COLO668 (cell line): ENCODE measurements around the gene SMG5.

Source experiments
- DNase-seq: peaks from one replicate; lab custom pipeline; 2025; ENCODE audit not compliant: unreplicated experiment; lab: John Stamatoyannopoulos, UW

Gene SMG5

DNA sequence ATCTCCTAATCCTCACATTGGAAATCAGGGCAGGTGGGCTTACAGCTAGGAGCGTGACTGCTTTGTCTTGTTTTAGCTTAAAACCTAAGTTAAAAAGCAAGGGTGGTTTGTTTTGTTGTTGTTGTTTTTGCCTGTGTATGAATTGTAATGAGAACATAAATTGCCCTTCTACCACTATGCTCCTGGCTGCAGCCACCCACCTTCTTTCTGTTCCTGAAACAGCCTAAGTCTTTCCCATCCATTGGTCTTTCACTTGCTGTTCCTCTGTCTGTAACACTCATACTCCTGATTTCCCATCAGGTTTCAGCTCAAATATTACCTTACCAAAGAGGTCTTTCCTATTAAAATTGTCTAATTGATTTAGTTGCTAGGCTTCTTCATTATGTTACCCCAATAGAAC lies 896 bp upstream of the SMG5 start:
- no peak for DNase-seq

DNA sequence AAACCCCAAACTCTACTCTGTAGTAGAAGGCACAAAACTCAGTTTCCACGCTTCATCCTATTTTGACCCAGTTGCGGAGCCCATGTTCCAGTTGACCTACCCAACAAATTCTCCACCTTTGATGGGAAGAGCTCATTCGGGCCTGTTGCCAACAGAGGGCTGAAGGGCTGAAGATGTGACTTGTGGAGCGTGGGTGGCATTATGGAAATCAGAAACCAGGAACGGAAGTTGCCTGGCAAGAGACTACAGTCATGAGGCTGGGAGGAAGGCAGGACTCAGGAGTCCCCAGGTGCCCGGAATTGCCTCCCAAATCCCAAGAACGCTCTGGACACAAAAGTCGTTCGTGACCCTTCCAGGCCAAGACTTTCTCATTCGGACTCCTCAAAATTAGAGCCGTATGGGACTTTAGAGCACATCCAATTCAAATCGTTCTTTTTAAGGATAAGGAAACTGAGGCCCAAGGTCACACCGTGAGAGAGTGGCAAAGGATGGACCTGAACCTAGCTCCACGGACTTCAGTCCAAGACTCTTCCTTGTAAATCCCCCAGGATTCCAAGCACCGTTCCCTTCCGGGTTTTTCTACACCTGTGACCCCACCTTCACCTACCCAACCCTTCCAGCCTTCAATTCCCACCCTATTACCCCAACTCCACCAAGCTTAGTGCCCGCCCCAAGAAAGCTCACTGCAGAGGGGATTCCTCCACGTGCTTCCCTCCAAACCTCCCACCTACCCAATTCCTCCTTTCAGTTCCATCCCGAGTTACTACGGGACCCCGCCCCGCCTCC lies 739 bp downstream of the SMG5 start:
- DNase-seq: peak; percentile 64

GRCh38 chr1:156281281-156281680 lies 1.3 kb downstream of the SMG5 start:
- DNase-seq: peak; percentile 12

DNA sequence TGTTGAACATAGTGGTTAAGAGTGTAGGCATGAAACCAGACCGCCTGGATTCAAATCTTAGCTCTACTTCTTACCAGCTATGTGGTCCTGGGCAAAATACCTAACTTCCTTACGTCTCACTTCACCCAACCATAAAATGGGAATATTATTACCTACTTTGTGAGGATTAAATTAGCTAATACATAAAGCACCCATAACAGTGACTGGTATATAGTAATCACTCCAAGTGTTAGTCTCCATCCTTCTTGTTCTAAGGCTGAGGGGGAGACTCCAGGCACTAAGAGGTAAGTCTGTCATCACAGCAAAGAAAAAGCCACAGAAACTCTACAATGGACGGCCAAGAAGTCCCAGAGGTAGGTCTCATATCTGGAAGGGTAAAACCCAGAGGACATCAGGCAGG lies 2.8 kb downstream of the SMG5 start:
- DNase-seq: no peak

DNA sequence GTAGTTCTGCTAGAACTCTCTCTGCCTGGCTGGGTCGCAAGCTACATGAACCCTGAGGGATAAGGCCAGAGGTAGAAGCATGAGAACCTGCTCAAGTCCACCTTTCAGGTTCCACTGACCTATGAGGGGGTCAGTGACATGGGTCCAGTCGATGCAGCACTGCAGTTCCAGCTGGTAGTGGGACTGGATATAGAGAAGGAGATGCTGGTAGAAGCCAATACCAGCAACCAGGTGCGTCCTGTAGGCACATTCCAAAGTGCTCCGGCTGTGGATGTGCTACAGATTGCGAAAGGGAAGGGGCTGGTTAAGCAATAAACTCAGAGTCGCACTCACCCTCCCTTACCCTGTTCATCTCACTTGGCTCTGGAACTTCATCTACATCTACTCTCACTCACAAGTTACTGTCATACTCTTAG lies 5.7 kb downstream of the SMG5 start:
- DNase-seq: no peak

DNA sequence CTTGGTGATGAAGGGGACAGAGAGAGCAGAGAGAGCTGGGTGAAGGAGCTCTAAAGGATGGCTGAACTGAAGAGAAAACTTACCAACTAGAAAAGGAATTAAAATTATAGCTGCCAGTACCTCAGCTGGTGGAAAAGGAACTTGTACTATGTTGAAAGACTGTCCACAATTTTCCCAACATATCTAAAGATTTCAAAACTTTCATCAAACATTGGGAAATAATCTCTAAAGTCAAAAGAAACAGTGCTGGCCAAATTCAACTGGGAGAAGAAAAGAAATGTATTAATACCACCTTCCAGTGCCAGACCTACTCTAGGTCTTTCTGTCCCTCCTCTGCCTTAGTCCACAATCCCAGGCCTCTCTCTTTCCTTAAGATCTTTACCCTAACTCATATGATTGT lies 6.1 kb downstream of the SMG5 start:
- no peak for DNase-seq

- no peak for DNase-seq
These were observed 12.3 kb downstream of the SMG5 start for GRCh38 chr1:156270314-156270713.

GRCh38 chr1:156268336-156268735 lies 14.3 kb downstream of the SMG5 start:
- no peak for DNase-seq

GRCh38 chr1:156266051-156266450 lies 16.6 kb downstream of the SMG5 start:
- no peak for DNase-seq

- DNase-seq: no peak
These were observed 19.4 kb downstream of the SMG5 start for GRCh38 chr1:156263288-156263655.

GRCh38 chr1:156262461-156263287 lies 20.0 kb downstream of the SMG5 start:
- DNase-seq: no peak

DNA sequence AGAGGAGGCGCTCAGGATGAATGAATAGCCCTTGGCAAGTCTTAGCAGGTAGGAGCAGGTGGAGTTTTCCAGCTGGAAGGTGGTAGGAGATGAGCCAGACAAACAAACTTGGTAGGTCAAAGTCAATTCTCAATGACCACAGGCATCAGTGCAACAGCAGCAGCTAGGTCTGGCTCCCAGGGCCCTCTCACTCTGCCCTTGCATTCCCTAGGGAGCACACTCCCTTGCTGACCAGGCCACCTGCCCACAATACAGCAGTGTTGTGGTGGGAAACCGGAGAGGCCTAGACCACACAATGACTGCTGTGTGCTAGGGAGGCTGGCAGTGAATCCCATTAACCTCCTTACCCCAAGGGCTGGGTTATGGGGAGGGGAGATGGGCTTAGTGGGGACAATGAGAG lies 21.7 kb downstream of the SMG5 start:
- no peak for DNase-seq

DNA sequence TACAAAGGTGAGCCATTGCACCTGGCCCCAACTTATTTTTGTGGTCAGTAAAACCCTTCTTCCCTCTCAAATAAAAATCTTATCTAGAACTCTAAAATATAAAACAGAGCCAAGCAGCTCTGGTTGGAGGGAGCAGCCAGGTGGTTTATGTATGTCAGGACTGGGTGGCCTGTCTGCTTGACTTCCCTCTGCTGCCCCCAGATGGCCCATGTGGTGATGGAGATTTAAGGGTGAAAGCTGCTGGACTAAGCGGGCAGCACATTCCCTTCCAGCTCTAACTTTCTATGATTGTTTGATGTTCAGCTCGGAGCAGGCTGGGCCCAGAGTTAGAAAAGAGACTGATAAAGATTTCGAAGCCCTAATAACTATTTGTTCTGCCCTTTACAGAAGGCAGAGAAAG lies 22.8 kb downstream of the SMG5 start:
- DNase-seq: no peak

DNA sequence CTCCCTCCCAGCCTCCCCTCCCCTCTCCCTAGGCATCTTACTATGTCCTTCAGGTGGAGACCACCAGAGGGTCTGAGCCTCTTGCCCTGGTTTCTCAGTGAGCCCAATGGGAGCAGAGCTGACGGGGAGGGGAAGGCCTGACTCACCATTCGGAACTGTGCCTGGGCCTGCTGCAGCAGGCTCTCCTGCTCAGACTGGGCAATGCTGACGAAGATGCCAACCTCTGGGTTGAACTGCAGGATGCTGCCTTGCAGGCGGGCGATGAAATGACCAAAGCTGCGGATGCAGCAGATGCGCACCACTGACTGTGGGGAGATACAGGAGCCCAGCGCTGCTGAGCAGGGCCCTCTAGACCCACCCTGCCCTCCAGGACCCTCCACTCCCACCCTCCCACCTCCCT lies 23.8 kb downstream of the SMG5 start:
- DNase-seq: no peak

GRCh38 chr1:156257711-156258110 lies 24.9 kb downstream of the SMG5 start:
- DNase-seq: no peak

DNA sequence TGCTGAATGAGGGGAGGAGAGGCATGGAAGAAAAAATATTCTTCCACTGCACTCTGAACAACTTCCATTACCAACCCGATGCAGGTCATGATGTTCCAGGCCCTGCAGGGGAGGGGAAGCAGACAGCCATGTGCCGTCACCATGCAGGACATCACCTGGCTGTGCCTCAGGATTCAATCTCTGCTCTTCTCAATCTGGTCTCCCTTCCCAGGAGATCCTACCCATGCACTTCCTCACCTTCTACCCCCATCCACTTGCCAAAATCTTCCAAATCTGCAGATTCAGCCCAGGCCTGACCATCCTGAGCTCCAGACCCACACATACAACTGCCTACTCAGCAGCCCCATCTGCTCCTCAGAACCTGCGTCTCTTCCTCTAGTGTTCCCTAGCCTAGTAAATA lies 29.0 kb downstream of the SMG5 start:
- no peak for DNase-seq

DNA sequence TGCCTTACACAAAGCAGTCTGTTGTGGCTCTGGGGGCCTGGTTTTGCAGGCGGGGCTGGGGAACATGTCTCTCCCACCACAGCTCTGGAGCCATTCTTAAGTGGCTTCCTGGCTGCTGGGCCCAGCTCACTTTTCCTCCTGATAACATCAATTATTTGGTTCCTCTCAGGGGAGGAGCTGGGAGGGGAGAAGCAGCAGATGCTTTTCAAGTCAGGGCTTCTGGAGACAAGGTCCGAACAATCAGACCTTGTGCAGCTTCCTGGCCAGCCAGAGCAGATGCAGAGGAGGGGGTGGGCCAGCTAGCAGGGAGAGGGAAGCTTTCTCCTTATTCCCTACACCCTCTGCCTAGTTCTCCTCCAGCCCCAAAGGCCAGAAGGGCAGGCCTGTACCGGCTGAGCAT lies 31.1 kb downstream of the SMG5 start:
- no peak for DNase-seq

DNA sequence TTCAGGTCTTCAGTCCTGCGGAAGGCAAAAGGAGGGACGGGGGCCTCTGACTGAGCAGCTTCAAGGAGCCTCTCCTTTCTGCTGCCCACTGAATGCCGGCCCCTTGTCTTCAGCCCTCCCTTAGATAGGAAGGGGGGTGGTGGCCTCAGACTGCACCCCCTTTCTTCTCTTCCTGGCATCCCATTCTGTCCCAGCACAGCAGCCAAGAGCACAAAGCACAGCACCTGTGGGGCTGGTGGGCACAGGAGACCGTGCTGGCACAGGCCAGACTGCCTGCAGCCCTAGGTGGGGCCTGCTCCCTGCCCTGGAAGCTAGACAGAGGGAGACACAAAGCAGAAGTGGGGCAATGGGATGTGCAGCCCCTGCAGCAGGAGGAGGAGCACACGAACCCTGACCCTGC lies 33.0 kb downstream of the SMG5 start:
- DNase-seq: no peak

DNA sequence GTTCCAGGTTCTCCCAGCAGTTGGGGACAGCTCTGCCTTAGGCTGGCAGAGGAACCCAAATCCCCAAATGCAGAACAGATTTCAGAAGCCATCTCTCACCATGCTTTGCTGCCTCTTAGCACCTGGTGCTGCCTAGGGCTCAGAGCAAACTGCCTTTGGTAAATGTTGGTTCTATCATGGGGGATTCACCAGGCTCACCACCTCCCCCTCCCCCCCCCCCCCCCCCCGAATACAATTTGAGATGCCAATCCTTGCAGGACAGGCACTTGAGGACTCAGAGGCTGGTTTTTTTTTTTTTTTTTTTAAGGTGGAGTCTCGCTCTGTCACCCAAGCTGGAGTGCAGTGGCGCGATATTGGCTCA lies 34.3 kb downstream of the SMG5 start:
- no peak for DNase-seq

- DNase-seq: no peak
These were observed 34.9 kb downstream of the SMG5 start, which contains the start of gene PAQR6 for GRCh38 chr1:156247460-156248322. Gene PAQR6, minus strand, starts transcription at chr1:156248056. Its CDS starts 1,325 bp downstream, at chr1:156246731.

DNA sequence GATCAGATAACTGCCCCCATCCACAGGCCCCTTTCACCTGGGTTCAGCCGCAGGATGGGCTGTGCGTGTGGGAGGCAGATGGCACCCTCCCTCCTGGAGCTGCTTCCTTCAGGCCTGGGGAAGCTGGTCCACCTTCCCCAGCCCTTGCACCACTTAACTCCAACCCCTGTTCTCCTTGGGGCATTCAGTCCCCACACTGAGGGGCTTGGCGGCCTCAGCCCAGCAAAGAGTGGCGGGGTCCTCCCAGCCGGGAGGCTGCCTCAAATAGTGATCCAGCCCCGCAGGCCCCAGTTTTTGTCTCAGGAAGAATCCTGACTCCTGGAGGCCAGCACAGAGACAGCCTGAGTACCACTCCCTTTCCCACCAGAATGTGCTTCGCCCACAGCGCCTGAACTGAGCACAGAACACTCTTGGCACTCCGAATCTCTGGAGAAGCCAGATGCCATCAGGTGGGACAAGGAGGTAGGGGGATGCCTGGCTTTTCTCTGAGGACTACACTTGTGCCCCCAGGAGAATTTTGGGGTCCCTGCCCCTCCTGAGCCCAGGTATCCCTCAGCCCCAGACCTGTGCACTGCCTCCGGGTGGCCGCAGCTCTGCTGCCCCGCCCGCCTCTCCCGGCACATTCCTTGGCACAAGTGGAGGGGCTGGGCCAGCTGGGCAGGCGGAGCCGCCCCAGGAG lies 35.7 kb downstream of the SMG5 start:
- peak; percentile 34 for DNase-seq
